ENCODE data around the gene CRYGB.
A peak's percentile ranks its signal among the peaks of the same experiment; 100 is the strongest.
"Not testable (repeated sequence)": the region's sequence is repeated elsewhere in the genome, so short reads cannot be mapped to it uniquely, and the experiment has no call there.

The CRYGB gene

GRCh38 chr2:208142240-208142924, 3.6 kb downstream of the CRYGB start:
- Histone ChIP-seq H3K27me3 (ENCODE audit: insufficient read depth, low read length) (no peaks in the 10 kb centered on the region), H3K9me3 (ENCODE audit: low read length) (no peaks in the 10 kb centered on the region), H3K36me3 (ENCODE audit: insufficient read depth, low read length) (no peaks in the 10 kb centered on the region), H3K4me3 (ENCODE audit: low read length) (no peak overlapping the region), H3K4me1 (ENCODE audit: insufficient read depth, low read length) (no peaks in the 10 kb centered on the region), H2AFZ (ENCODE audit: low read depth, low read length) (no peak overlapping the region)

- Histone ChIP-seq H2AFZ (ENCODE audit: low read depth, low read length) (no peak overlapping the region), H3K27me3 (ENCODE audit: insufficient read depth, low read length) (peaks cover 4% of the 10 kb centered on the region), H3K4me3 (ENCODE audit: low read length) (no peak overlapping the region), H3K9me3 (ENCODE audit: low read length) (no peaks in the 10 kb centered on the region), H3K4me1 (ENCODE audit: insufficient read depth, low read length) (no peaks in the 10 kb centered on the region), H3K36me3 (ENCODE audit: insufficient read depth, low read length) (no peaks in the 10 kb centered on the region)
Observed at GRCh38 chr2:208139447-208139846, 6.5 kb downstream of the CRYGB start.

- H2AFZ ChIP-seq (ENCODE audit: low read depth, low read length); H3K36me3 ChIP-seq (ENCODE audit: insufficient read depth, low read length); H3K9me3 ChIP-seq (ENCODE audit: low read length); H3K27me3 ChIP-seq (ENCODE audit: insufficient read depth, low read length); H3K4me3 ChIP-seq (ENCODE audit: low read length); H3K4me1 ChIP-seq (ENCODE audit: insufficient read depth, low read length): not testable (repeated sequence)
Observed at GRCh38 chr2:208138334-208138733, 7.6 kb downstream of the CRYGB start.

GRCh38 chr2:208136716-208137094, 9.3 kb downstream of the CRYGB start:
- Histone ChIP-seq H2AFZ (ENCODE audit: low read depth, low read length) (no peak overlapping the region), H3K9me3 (ENCODE audit: low read length) (no peaks in the 10 kb centered on the region), H3K27me3 (ENCODE audit: insufficient read depth, low read length) (peaks cover 4% of the 10 kb centered on the region), H3K4me3 (ENCODE audit: low read length) (no peak overlapping the region), H3K36me3 (ENCODE audit: insufficient read depth, low read length) (no peaks in the 10 kb centered on the region), H3K4me1 (ENCODE audit: insufficient read depth, low read length) (no peaks in the 10 kb centered on the region)

GRCh38 chr2:208135794-208136715, 9.9 kb downstream of the CRYGB start:
- no peak overlapping the region for H2AFZ ChIP-seq (ENCODE audit: low read depth, low read length)
- H3K27me3 ChIP-seq (ENCODE audit: insufficient read depth, low read length): peaks cover 4% of the 10 kb centered on the region
- no peak overlapping the region for H3K4me3 ChIP-seq (ENCODE audit: low read length)
- H3K36me3 ChIP-seq (ENCODE audit: insufficient read depth, low read length): no peaks in the 10 kb centered on the region
- H3K4me1 ChIP-seq (ENCODE audit: insufficient read depth, low read length): no peaks in the 10 kb centered on the region
- no peaks in the 10 kb centered on the region for H3K9me3 ChIP-seq (ENCODE audit: low read length)

GRCh38 chr2:208134928-208135586, 10.9 kb downstream of the CRYGB start:
- Histone ChIP-seq H3K27me3 (ENCODE audit: insufficient read depth, low read length) (peaks cover 4% of the 10 kb centered on the region), H3K9me3 (ENCODE audit: low read length) (no peaks in the 10 kb centered on the region), H2AFZ (ENCODE audit: low read depth, low read length) (no peak overlapping the region), H3K4me3 (ENCODE audit: low read length) (no peak overlapping the region), H3K36me3 (ENCODE audit: insufficient read depth, low read length) (no peaks in the 10 kb centered on the region), H3K4me1 (ENCODE audit: insufficient read depth, low read length) (peaks cover 5% of the 10 kb centered on the region)

- Histone ChIP-seq H3K9me3 (ENCODE audit: low read length) (no peaks in the 10 kb centered on the region), H3K4me1 (ENCODE audit: insufficient read depth, low read length) (peaks cover 13% of the 10 kb centered on the region), H2AFZ (ENCODE audit: low read depth, low read length) (no peak overlapping the region), H3K4me3 (ENCODE audit: low read length) (no peak overlapping the region), H3K36me3 (ENCODE audit: insufficient read depth, low read length) (no peaks in the 10 kb centered on the region), H3K27me3 (ENCODE audit: insufficient read depth, low read length) (no peaks in the 10 kb centered on the region)
Observed at GRCh38 chr2:208130712-208131110, 15.2 kb downstream of the CRYGB start.

- Histone ChIP-seq H3K27me3 (ENCODE audit: insufficient read depth, low read length) (no peaks in the 10 kb centered on the region), H3K36me3 (ENCODE audit: insufficient read depth, low read length) (no peaks in the 10 kb centered on the region), H2AFZ (ENCODE audit: low read depth, low read length) (peak within 1 kb of the TSS; percentile 28)
Observed at GRCh38 chr2:208129744-208130711, 15.9 kb downstream of the CRYGB start, which contains the start of gene CRYGC. Gene CRYGC (minus strand): TSS chr2:208129828. CDS start chr2:208129792, 36 bp downstream.

GRCh38 chr2:208128136-208128535, 17.8 kb downstream of the CRYGB start:
- H3K27me3 ChIP-seq (ENCODE audit: insufficient read depth, low read length): no peaks in the 10 kb centered on the region
- no peak overlapping the region for H3K4me3 ChIP-seq (ENCODE audit: low read length)
- no peaks in the 10 kb centered on the region for H3K36me3 ChIP-seq (ENCODE audit: insufficient read depth, low read length)
- H3K4me1 ChIP-seq (ENCODE audit: insufficient read depth, low read length): peaks cover 13% of the 10 kb centered on the region
- H3K9me3 ChIP-seq (ENCODE audit: low read length): no peaks in the 10 kb centered on the region
- no peak overlapping the region for H2AFZ ChIP-seq (ENCODE audit: low read depth, low read length)

More at GRCh38 chr2:208129744-208130711, 15.9 kb downstream of the CRYGB start, which contains the start of gene CRYGC:
- Histone ChIP-seq H3K4me3 (ENCODE audit: low read length) (no peak within 1 kb of the TSS), H3K4me1 (ENCODE audit: insufficient read depth, low read length) (peaks cover 13% of the 10 kb centered on the region), H3K9me3 (ENCODE audit: low read length) (no peaks in the 10 kb centered on the region)

GRCh38 chr2:208127090-208127489, 18.9 kb downstream of the CRYGB start:
- Histone ChIP-seq H3K27me3 (ENCODE audit: insufficient read depth, low read length) (no peaks in the 10 kb centered on the region), H2AFZ (ENCODE audit: low read depth, low read length) (no peak overlapping the region), H3K9me3 (ENCODE audit: low read length) (no peaks in the 10 kb centered on the region), H3K4me3 (ENCODE audit: low read length) (no peak overlapping the region), H3K36me3 (ENCODE audit: insufficient read depth, low read length) (no peaks in the 10 kb centered on the region), H3K4me1 (ENCODE audit: insufficient read depth, low read length) (peaks cover 13% of the 10 kb centered on the region)

GRCh38 chr2:208125251-208125650, 20.7 kb downstream of the CRYGB start:
- Histone ChIP-seq H2AFZ (ENCODE audit: low read depth, low read length) (no peak overlapping the region), H3K27me3 (ENCODE audit: insufficient read depth, low read length) (no peaks in the 10 kb centered on the region), H3K9me3 (ENCODE audit: low read length) (no peaks in the 10 kb centered on the region)

GRCh38 chr2:208124013-208124715, 21.8 kb downstream of the CRYGB start, which contains the start of gene CRYGD:
Gene CRYGD (minus strand): TSS chr2:208124524. CDS start chr2:208124473, 51 bp downstream.
- H3K36me3 ChIP-seq (ENCODE audit: insufficient read depth, low read length); H3K4me3 ChIP-seq (ENCODE audit: low read length): not testable (repeated sequence)

More at GRCh38 chr2:208125251-208125650, 20.7 kb downstream of the CRYGB start:
- Histone ChIP-seq H3K4me1 (ENCODE audit: insufficient read depth, low read length) (peaks cover 11% of the 10 kb centered on the region), H3K4me3 (ENCODE audit: low read length) (no peak overlapping the region), H3K36me3 (ENCODE audit: insufficient read depth, low read length) (no peaks in the 10 kb centered on the region)

More at GRCh38 chr2:208124013-208124715, 21.8 kb downstream of the CRYGB start, which contains the start of gene CRYGD:
- not testable (repeated sequence) for H2AFZ ChIP-seq (ENCODE audit: low read depth, low read length); H3K27me3 ChIP-seq (ENCODE audit: insufficient read depth, low read length); H3K9me3 ChIP-seq (ENCODE audit: low read length); H3K4me1 ChIP-seq (ENCODE audit: insufficient read depth, low read length)

All from neuron (in vitro differentiated cells).